HepG2 (cell line): Measurements from ENCODE around the gene NAP1L4. TPM values are rescaled to one million over a fixed set of nuclear protein-coding genes. Genes with fewer than 3 reads are reported as not detected.
"Not testable (repeated sequence)": the region's sequence is repeated elsewhere in the genome, so short reads cannot be mapped to it uniquely, and the experiment has no call there.

Experiments
- ATAC-seq: fragments of 200-7000 bp; cut with Tn5 transposase; 3 replicates; pipeline ENCODE4 v1.9.1; 2020; ENCODE audit warnings: mild to moderate bottlenecking, moderate library complexity
- BruUV-seq: library from RNA; stranded (reverse); fragments of 400-500 nt; replicated peaks from 2 replicates; lab custom pipeline; 2021; lab: Mats Ljungman, UMichigan
- CTCF ChIA-PET: fragments of 300-600 bp; formaldehyde crosslinking; extraction: SDS; loops from one replicate; lab custom pipeline; 2021; ENCODE audit warnings: low total read pairs, inconsistent platforms, low intra/inter-chr PET ratio; lab: Yijun Ruan, JAX
- POLR2A ChIA-PET: fragments of 350-600 bp; sonication (Branson Sonifier 250); formaldehyde crosslinking; loops from one replicate; lab custom pipeline; 2020; ENCODE audit warnings: antibody characterized with exemption, inconsistent platforms; lab: Yijun Ruan, JAX
- DNase-seq: peaks from one replicate; pipeline ENCODE4 v3.0.0-alpha.2; 2015; ENCODE audit warnings: low spot score
- FAIRE-seq: peaks from 3 replicates; lab custom pipeline; 2011; peaks lifted over from hg19 to GRCh38; lab: Jason Lieb, UNC
- H2AFZ ChIP-seq: one replicate; pipeline ENCODE4 v1.6.1; 2011; ENCODE audit warnings: low read length, inconsistent platforms
- H3K27ac ChIP-seq: fragments of 300-600 bp; 3 replicates; pipeline ENCODE4 v1.8.0; 2011; ENCODE audit warnings: mixed run types, mild to moderate bottlenecking, mixed read lengths, low read length, inconsistent platforms; ENCODE audit not compliant: insufficient read depth; ENCODE audit errors: extremely low read length
- H3K27me3 ChIP-seq, 2 experiments: fragments of 200-600 bp in 1 of 2; 2 replicates in 1 of 2; 3 replicates in 1 of 2; pipeline versions ENCODE4 v1.6.0 to v1.8.0; 2011; ENCODE audit warnings: low read length in 2 of 2, mild to moderate bottlenecking in 2 of 2, moderate library complexity in 2 of 2, inconsistent platforms in 1 of 2; ENCODE audit not compliant: insufficient read depth in 2 of 2, control insufficient read depth in 1 of 2
- H3K36me3 ChIP-seq, 2 experiments: fragments of 200-600 bp in 1 of 2; replicated peaks in 1 of 2; 2 replicates in 1 of 2; 3 replicates in 1 of 2; pipeline versions ENCODE4 v1.5.1 to v1.8.0; 2011; ENCODE audit warnings: low read length in 2 of 2, inconsistent platforms in 1 of 2; ENCODE audit not compliant: insufficient read depth in 2 of 2, control insufficient read depth in 1 of 2
- H3K4me1 ChIP-seq: 2 replicates; pipeline ENCODE4 v1.5.1; 2012; ENCODE audit warnings: low read length, inconsistent platforms; ENCODE audit not compliant: insufficient read depth
- H3K4me2 ChIP-seq: 2 replicates; pipeline ENCODE4 v1.6.0; 2011; ENCODE audit warnings: low read depth, low read length, inconsistent platforms
- H3K4me3 ChIP-seq, 3 experiments: fragments of 200-600 bp in 1 of 3; sonication (generic), shearing (Covaris generic) in 1 of 3; replicated peaks in 1 of 3; 2 replicates each; pipeline ENCODE4 v1.5.1; 2011 to 2016; ENCODE audit warnings: low read length in 3 of 3, inconsistent platforms in 2 of 3, low read depth in 2 of 3, mild to moderate bottlenecking in 2 of 3, control low read depth in 1 of 3, mixed read lengths in 1 of 3; ENCODE audit not compliant: insufficient read depth in 1 of 3
- H3K79me2 ChIP-seq: one replicate; pipeline ENCODE4 v1.6.1; 2011; ENCODE audit warnings: low read length, inconsistent platforms; ENCODE audit not compliant: insufficient read depth
- H3K9ac ChIP-seq: 2 replicates; pipeline ENCODE4 v1.6.0; 2011; ENCODE audit warnings: mild to moderate bottlenecking, low read depth, low read length, inconsistent platforms; ENCODE audit not compliant: insufficient read depth
- H3K9me3 ChIP-seq: 2 replicates; pipeline ENCODE4 v1.5.1; 2012; ENCODE audit warnings: mild to moderate bottlenecking, low read length
- H4K20me1 ChIP-seq: 2 replicates; pipeline ENCODE4 v1.6.0; 2011; ENCODE audit warnings: inconsistent platforms, mild to moderate bottlenecking, low read length, moderate library complexity; ENCODE audit not compliant: insufficient read depth
- CHD4 ChIP-seq: fragments of 200-600 bp; sonication (generic); IDR thresholded peaks from 2 replicates; pipeline ENCODE4 v1.7.0; 2017; ENCODE audit warnings: mild to moderate bottlenecking, low read length, borderline replicate concordance
- ETV5 ChIP-seq: IDR thresholded peaks from 2 replicates; pipeline ENCODE4 v1.6.1; 2018; ENCODE audit warnings: missing biosample characterization, missing genetic modification reagents, inconsistent platforms, borderline replicate concordance
- HNRNPUL1 ChIP-seq: fragments of 200-400 bp; formaldehyde crosslinking; IDR thresholded peaks from 2 replicates; pipeline ENCODE4 v1.6.1; 2017; ENCODE audit warnings: low read depth, mild to moderate bottlenecking, low read length, moderate library complexity
- RFX1 ChIP-seq: fragments of 450-650 bp; IDR thresholded peaks from 2 replicates; pipeline ENCODE4 v1.6.1; 2017
- WGBS: methylation state at CpG from one replicate; pipeline ENCODE4 v1.1.6; 2017; ENCODE audit warnings: low lambda C conversion rate; 5-methylcytosine and 5-hydroxymethylcytosine counted together
- in situ Hi-C: cut with HindIII; loops from 2 replicates; pipeline ENCODE4 v1.10.0; 2017; ENCODE audit warnings: low pct_unique_long_range_greater_than_20kb; ENCODE audit not compliant: extremely low pct_ligation_motif_present
- intact Hi-C: fragments of 100-400 bp; cut with micrococcal nuclease; formaldehyde crosslinking; loops from one replicate; pipeline ENCODE4 v1.10.0; 2022; ENCODE audit not compliant: unreplicated experiment
- polyA plus RNA-seq, 8 experiments: library from polyadenylated mRNA; depleted of rRNA in 3 of 8; stranded (reverse) in 7 of 8; unstranded in 1 of 8; fragments of >200 nt; fragmentation: Illumina TruSeq in 4 of 8; extraction: Trizol in 4 of 8; gene quantifications; 2 replicates each; pipeline versions ENCODE4 v1.2.1 to v1.2.3, GENCODE V29; 2011 to 2016; ENCODE audit warnings: low read depth in 4 of 8, missing spikeins in 1 of 8, mixed read lengths in 1 of 8; ENCODE audit not compliant: insufficient read depth in 1 of 8
- total RNA-seq, 5 experiments: library from RNA; depleted of rRNA; stranded (reverse); fragments of >200 nt; fragmentation: Illumina TruSeq; extraction: Trizol; gene quantifications; 2 replicates each; pipeline ENCODE4 v1.2.3, GENCODE V29; 2016; ENCODE audit warnings: low read depth in 1 of 5
- TF ChIP-seq, protein P1 (sequence below): sonication (generic); formaldehyde crosslinking; IDR thresholded peaks from 2 replicates; pipeline ENCODE4 v1.8.0; 2022; ENCODE audit warnings: mild to moderate bottlenecking, missing genetic modification reagents; ENCODE audit not compliant: insufficient replicate concordance

Gene NAP1L4
- total and polyA plus RNA-seq, 2 of the 13 experiments (the other 11 are each of a cell fraction or from before 2014, with no cell fraction given), result 64.0 to 186 TPM

DNA sequence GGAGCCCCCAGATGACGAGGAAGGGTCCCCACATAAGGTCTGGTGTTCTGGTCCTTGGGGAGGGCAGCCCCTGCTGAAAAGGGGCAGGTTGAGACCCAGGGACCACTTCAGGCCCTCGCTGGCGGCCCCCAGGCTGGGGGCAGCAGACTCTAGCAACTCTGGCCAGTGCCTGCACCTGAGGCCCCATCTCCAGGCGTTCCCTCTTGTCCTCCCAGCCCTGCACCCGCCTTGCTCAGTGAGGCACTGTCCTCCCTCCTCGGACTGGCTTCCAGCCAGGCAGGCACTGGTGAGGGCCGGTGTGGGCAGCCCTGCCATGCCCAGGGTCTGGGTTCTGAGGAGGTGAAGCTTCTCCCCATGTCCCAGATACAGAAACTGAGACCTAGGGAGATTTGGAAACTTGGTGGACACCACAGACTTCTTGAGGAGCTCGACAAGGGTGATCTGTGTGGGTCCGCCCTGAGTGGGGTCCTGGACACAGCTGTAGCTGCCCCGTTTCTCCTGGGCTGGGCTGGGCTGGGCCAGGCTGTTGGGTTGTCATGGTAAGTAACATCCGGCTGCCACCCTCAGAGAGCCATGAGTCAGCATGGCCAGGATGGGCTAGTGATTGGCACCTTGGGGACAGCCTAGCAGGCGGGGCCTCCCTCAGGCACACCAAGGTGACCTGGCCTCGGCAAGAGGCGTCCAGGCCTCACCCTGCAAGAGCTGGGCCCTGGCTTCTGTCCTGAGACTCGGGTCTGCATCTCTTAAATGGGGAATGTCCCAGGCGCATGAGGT is 51.8 kb downstream of the NAP1L4 start (continued):
- TF ChIP-seq ETV5, result 0 out of 2 replicates have a peak, but pooled peaks have one; percentile 40
- TF ChIP-seq RFX1, result peak; percentile 52; the same call in 1 of the 2 replicates
- TF ChIP-seq HNRNPUL1, result no peak

DNA sequence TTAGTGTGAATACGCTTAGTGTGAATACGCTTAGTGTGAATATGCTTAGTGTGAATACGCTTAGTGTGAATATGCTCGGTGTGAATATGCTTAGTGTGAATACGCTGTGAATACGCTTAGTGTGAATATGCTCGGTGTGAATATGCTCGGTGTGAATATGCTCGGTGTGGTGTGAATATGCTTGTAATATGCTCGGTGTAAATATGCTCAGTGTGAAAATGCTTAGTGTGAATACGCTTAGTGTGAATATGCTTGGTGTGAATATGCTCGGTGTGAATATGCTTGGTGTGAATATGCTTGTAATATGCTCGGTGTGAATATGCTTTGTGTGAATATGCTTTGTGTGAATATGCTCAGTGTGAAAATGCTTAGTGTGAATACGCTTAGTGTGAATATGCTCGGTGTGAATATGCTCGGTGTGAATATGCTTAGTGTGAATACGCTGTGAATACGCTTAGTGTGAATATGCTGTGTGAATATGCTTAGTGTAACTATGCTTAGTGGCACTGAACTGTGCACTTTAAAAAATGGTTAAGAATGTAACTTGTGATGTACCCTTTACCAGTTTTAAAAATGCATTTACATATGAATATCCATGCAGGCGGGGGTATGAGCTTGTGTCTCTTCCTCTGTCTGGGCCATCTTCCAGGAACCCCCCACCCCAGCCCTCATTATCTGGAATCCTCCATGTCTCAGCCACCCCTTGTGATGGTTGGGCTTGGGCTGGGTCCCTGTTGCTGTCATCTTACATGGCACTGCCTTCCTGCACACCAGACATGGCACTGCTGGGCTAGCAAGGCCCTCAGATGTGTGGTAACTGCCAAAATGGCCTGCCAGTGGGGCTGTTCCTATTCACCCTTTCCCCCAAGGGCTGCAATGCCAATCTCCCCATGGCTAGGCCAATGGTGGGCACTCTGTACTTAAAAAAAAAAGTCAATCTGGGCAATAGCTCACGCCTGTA is 53.4 kb downstream of the NAP1L4 start:
- H3K9me3 ChIP-seq, result peaks cover 15% of the 10 kb centered on the region; the same call in 1 of the 2 replicates
- TF ChIP-seq, protein P1, sequence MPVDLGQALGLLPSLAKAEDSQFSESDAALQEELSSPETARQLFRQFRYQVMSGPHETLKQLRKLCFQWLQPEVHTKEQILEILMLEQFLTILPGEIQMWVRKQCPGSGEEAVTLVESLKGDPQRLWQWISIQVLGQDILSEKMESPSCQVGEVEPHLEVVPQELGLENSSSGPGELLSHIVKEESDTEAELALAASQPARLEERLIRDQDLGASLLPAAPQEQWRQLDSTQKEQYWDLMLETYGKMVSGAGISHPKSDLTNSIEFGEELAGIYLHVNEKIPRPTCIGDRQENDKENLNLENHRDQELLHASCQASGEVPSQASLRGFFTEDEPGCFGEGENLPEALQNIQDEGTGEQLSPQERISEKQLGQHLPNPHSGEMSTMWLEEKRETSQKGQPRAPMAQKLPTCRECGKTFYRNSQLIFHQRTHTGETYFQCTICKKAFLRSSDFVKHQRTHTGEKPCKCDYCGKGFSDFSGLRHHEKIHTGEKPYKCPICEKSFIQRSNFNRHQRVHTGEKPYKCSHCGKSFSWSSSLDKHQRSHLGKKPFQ, result peak; percentile 100
- 0 out of 2 replicates have a peak, but pooled peaks have one; percentile 49 for TF ChIP-seq CHD4
- CTCF ChIA-PET, H3K4me3 ChIP-seq, H3K4me2 ChIP-seq, H3K36me3 ChIP-seq, POLR2A ChIA-PET, H3K27ac ChIP-seq, H2AFZ ChIP-seq, ATAC-seq, BruUV-seq, DNase-seq, H3K79me2 ChIP-seq, FAIRE-seq, H3K9ac ChIP-seq, H3K27me3 ChIP-seq, in situ Hi-C loops, intact Hi-C loops: not testable (repeated sequence)
- H3K4me1 ChIP-seq, result peaks cover 14% of the 10 kb centered on the region
- H4K20me1 ChIP-seq, result peaks cover 12% of the 10 kb centered on the region; the same call in 1 of the 2 replicates
- WGBS, result 89% methylated on average over 20 of the region's 20 CpGs
